ENCODE data around the gene RAG1.
"Not testable (repeated sequence)": the region's sequence is repeated elsewhere in the genome, so short reads cannot be mapped to it uniquely, and the experiment has no call there.

The RAG1 gene

DNA sequence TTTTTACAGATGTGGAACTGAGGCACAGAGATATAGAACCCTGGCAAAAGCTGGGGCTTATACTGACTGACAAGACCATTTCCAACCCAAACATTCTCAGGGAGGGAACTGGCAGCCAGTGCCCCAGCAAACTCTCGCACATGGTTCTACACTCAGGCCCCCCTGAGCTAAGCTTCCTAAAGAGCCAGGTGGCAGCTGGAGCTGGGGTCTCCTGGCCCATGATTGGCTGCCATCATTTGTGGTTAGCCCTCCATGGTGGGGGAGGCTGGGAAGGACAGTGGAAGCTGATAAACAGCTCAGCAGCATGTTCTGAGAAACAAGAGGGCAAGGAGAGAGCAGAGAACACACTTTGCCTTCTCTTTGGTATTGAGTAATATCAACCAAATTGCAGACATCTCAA lies at the start of gene RAG1:
Gene RAG1, plus strand, starts transcription at position 314 of the 400 bp plus-strand sequence. CDS start 5,298 bp downstream, outside the sequence.
- DNase-seq (ENCODE audit: low spot score): no peak

DNA sequence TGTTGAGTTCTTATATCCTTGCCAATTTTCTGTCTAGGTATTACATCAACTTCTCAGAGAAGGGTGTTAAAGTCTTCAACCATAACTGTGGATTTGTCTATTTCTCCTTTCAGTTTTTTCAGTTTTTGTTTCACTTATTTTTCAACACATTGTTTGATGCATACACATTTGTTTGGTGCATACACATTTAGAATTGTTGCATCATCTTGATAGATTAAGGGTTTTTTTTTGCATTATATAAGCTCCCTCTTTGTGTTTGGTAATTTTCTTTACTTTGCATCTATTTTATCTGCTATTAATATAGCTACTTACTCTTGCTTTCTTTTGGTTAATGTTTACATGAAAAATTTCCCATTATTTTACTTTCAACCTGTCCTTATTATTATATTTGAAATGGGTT lies 37.0 kb upstream of the RAG1 start:
- DNase-seq (ENCODE audit: low spot score): no peak

DNA sequence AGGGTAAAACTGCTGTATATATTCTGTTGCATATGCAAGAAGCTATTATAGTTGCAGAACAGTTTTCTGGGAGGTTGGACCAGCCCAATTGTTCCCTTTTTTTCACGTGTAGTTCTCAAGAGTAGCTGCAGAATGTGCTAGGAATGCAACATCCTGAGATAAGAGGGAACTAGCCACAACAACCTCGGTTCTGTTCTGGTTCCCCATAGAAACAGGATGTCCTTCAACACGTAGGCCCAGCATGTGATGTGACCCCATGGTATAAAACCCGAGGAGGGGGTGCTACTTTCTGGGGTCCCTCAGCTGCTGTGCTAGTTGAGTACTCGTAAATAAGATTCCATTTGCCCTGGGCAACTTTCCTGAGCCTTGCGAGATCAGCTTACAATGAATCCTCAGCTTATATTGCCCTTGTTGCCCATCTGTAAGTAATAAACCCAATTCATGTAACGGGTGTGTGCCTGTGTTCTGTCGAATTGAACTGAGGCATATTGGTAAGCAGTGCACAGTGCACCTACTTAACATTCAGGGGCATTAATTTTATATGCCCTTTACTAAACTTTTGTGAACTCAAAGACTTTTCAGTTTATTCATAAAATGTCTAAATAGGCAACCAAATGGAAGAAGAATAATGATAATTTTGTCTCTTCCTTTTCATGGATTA lies 34.7 kb upstream of the RAG1 start:
- DNase-seq (ENCODE audit: low spot score): no peak

DNA sequence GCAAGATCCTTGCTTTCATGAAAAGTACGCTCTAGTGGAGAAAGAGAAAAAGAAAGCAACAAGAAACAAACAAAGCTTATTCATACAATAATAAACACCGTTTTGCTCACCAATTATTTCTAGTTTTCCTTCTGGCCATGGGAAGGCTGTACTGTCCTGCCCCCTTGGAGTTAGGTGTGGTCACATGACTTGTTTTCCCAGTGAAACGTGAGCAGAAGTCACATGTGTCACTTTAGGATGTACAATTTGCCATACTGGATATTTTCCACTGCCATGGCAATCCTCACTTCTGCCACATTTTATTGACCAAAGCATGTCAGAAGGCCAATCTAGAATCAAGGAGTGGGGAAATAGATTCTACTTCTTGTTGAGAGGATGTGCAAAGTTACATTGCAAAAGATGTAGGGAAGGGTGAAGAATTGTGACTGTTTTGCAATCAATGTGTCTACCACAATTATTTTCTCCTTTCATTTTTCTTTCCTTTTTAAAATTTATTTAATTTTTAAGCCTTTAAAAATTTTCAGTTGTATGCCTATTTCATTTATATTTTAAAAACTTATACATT lies 33.4 kb upstream of the RAG1 start:
- no peak for DNase-seq (ENCODE audit: low spot score)

DNA sequence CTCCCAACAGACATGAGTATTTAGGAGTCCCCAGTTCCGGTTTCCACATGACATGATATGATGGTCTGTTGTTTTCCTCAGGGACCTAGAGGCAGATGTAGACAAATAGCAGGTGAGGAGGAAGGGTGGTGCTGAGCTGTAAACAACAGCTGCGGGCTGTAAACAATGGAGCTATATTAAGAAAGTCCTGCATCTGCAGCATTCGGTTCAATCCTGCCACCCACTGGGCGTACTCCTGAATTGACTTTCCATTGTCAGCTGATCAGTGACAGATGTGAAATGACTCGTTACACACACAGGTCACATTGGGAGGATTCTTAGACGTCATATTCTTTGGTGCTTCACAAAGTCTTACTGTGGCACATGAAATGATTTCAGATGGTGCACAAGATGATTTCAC lies 26.8 kb upstream of the RAG1 start:
- DNase-seq (ENCODE audit: low spot score): no peak

DNA sequence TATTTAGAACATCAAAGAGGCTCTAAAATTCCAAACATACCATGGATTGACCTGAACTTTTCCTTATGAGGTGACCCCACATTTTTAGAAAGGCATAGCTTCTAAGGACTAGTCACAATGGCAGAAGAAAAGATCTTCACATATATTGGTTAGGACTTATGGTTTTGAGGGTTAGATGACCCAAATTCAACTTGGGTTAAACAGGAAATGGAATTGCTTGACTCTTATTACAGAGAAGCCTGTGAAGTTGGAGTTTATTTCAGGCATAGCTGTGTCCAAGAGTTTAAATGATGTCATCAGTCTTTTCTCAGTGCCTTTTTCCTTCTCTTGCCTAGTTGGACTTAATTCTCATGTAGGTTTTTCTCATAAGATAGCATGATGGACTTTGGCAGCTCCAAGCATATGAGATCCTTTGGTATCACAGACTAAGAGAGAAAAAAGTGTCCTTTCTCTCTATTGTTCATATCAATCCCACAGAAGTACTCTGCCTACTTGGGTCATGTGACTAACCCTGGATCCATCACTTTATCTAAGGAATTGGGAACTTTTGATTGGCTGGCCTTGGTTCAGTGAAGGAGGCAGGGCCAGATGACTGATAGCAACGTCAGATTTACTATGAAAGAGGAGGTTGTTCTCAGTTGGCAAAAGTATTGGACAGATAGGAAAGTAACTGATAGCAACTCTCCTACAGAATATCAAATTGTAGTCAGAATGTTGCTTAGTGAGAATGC lies 17.3 kb upstream of the RAG1 start:
- DNase-seq (ENCODE audit: low spot score): no peak

DNA sequence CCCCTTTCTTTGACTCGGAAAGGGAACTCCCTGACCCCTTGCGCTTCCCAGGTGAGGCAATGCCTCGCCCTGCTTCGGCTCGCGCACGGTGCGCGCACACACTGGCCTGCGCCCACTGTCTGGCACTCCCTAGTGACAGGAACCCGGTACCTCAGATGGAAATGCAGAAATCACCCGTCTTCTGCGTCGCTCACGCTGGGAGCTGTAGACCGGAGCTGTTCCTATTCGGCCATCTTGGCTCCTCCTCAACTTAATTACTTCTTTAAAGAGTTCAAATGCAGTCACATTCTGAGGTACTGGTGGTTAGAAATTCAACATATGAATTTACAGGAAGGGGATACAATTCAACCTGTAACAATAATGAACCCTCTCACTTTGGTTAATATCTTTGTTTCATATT lies 10.4 kb upstream of the RAG1 start:
- DNase-seq (ENCODE audit: low spot score): not testable (repeated sequence)

DNA sequence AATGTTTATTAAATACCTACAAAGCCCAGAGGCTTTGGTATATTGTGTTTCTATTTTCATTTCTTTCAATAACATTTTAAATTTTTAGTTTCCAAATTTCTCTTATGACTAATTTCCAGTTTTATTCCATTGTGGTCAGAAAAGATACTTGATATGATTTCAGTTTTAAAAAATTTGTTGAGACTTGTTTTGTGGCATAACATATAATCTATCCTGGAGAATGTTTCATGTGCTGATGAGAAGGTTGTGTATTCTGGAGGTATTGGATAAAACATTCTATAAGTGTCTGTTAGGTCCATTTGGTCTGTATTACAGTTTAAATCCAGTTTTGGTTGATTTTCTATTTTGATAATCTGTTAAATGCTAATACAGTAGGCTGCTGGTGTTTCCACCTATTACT lies 9.8 kb upstream of the RAG1 start:
- no peak for DNase-seq (ENCODE audit: low spot score)

DNA sequence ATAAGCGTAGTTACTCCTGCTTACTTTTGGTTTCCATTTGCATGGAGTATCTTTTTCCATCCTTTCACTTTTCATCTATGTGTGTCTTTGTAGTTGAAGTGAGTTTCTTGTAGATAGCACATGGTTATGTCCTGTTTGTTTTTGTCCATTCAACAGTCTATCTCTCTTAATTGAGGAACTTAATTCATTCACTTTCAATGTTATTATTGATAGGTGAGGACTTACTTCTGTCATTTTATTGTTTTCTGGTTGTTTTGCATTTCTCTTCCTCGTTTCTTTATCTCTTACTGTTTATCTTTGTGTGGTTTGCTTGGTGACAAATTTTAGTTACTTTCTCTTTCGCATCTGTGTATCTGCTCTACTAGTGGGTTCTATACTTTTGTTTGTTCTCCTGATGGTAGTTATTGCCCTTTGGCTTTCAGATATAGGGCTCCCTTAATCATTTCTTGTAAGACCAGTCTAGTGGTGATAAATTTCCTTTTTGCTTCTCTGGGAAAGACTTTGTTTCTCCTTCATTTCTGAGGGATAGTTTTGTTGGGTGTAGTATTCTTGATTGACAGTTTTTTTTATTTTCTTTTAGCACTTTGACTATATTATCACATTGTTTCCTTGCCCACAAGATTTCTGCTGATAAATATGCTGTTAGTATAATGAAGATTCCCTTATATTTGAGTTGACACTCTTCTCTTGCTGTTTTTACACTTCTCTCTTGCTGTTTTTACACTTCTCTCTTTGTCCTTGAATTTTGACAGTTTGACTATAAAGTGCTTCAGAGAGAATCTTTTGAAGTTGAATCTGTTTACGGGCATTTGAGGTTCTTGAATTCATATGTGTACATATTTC lies 9.0 kb upstream of the RAG1 start:
- DNase-seq (ENCODE audit: low spot score): no peak

DNA sequence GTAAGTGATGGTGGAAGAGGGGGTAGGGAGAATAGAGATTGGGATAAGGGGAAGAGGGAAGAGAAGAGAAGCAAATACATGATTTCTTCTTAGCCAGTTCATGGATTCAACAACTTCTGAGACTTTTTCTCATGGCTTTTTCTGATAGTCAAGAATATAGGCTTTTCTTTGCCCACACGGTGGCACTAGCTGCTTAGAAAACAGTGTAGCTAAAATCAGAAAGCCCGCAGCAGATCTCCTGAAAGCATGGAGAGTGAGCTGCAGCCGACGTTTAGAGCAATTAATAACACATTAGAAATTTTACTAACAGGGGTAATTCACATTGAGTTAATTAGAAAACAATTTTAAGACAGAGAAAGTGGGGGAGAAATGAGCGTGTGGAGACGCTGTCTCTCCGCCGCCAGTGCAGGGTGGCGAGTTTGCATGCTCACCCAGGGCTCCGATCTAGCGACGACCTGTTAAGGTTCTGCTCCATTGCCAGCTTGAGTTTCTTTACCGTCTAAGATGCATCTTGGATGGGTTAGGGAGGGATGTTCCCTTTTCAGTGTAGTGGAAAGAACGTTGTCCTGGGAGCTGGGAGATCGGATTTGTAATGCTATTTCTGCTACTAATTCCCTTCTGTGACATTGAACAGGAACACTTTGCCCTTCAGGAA lies 3.3 kb upstream of the RAG1 start:
- DNase-seq (ENCODE audit: low spot score): peak; percentile 23

DNA sequence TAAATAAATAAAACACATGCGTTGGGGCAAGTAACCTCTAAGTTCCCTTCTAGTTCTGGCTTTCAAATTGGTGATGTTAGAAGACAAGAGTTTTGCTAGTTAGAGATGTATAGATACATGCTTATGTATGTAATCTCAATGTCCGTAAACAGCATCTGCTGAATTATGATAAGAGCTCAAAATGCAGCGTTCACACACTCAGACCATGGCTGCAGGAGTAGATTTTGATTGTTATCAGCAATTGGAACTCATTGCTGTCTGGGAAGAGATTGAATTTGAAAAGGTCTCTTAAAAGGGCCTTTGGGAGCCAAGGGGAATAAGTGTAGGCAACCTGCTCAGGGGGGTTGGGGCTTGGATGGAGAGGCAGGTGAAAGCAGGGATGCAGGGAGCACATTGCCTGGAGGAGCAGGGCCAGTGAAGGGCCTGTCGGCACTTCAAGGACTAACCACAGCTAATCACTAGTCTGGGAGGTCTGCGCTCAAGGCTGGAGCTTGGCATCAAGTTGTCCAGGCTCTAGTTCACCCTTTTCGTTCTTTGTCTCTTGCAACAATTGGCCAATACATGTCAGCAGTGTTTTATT lies 2.7 kb upstream of the RAG1 start:
- no peak for DNase-seq (ENCODE audit: low spot score)

DNA sequence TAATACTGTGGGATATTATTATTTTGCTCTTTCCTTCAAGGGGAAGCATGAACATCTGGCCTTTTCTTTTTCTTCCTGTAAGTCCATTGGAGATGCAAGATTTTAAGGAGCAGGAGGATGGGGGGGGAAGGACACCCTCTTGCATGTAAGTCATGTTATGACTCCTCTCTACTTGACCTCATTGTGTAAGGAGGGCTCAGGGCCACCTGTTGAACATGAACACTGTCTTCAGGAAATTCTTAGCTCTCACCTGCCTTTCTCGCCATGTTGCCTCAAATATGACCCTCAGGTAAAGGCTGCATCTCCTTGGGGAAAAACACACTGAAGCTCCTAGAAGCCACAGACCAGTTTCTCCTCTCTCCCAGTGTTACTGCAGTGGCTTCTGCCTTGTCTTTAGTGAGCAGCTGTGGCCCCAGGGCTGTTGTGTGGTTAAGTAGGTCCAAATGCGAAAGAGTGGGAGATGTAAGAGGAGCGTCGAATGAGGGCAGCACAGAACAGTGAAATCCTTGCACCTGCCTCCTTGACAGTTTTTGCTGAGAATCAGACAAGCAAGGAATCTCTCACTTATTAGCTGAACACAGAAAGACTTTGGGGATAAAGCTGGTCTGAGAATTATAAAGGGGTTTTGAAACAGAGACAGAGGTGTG lies 1.3 kb upstream of the RAG1 start:
- no peak for DNase-seq (ENCODE audit: low spot score)

DNA sequence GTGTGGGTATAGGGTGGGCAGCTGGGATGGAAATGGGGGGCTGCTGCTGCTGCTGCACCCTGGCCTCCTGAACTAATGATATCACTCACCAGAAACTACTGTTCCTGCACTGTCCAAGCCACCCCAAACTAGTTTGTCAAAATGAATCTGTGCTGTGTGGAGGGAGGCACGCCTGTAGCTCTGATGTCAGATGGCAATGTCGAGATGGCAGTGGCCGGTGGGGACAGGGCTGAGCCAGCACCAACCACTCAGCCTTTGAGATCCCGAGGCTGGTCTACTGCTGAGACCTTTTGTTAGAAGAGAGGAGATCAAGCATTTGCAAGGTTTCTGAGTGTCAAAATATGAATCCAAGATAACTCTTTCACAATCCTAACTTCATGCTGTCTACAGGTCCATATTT lies 1.3 kb downstream of the RAG1 start:
- no peak for DNase-seq (ENCODE audit: low spot score)

DNA sequence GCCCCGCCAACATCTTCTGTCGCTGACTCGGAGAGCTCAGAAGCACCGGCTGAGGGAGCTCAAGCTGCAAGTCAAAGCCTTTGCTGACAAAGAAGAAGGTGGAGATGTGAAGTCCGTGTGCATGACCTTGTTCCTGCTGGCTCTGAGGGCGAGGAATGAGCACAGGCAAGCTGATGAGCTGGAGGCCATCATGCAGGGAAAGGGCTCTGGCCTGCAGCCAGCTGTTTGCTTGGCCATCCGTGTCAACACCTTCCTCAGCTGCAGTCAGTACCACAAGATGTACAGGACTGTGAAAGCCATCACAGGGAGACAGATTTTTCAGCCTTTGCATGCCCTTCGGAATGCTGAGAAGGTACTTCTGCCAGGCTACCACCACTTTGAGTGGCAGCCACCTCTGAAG lies 6.7 kb downstream of the RAG1 start:
- DNase-seq (ENCODE audit: low spot score): no peak

DNA sequence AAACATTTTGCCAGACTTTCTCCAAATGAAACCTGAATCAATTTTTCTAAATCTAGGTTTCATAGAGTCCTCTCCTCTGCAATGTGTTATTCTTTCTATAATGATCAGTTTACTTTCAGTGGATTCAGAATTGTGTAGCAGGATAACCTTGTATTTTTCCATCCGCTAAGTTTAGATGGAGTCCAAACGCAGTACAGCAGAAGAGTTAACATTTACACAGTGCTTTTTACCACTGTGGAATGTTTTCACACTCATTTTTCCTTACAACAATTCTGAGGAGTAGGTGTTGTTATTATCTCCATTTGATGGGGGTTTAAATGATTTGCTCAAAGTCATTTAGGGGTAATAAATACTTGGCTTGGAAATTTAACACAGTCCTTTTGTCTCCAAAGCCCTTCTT lies 9.6 kb downstream of the RAG1 start:
- no peak for DNase-seq (ENCODE audit: low spot score)

DNA sequence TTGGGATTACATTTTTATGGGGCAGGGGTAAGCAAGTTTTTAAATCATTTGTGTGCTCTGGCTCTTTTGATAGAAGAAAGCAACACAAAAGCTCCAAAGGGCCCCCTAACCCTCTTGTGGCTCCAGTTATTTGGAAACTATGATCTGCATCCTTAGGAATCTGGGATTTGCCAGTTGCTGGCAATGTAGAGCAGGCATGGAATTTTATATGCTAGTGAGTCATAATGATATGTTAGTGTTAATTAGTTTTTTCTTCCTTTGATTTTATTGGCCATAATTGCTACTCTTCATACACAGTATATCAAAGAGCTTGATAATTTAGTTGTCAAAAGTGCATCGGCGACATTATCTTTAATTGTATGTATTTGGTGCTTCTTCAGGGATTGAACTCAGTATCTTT lies 10.1 kb downstream of the RAG1 start:
- DNase-seq (ENCODE audit: low spot score): no peak

DNA sequence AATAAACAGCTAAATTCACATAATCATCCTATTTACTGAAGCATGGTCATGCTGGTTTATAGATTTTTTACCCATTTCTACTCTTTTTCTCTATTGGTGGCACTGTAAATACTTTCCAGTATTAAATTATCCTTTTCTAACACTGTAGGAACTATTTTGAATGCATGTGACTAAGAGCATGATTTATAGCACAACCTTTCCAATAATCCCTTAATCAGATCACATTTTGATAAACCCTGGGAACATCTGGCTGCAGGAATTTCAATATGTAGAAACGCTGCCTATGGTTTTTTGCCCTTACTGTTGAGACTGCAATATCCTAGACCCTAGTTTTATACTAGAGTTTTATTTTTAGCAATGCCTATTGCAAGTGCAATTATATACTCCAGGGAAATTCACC lies 10.7 kb downstream of the RAG1 start:
- no peak for DNase-seq (ENCODE audit: low spot score)

DNA sequence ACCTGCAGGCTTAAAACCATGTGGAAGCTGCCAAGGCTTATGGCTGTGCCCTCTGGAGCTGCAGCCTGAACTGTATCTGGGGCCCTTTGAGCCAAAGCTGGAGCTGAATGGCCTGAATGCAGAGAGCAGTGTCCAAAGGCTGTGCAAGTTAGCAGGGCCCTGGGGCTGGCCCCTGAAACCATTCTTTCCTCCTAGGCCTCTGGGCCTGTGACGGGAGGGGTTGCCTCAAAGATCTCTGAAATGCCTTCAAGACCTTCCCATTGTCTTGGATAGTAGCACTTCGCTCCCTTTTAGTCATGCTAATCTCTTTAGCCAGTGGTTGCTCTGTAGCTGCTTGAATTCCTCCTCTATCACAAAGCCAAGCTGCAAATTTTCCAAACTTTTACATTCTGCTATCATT lies 13.7 kb downstream of the RAG1 start:
- no peak for DNase-seq (ENCODE audit: low spot score)

DNA sequence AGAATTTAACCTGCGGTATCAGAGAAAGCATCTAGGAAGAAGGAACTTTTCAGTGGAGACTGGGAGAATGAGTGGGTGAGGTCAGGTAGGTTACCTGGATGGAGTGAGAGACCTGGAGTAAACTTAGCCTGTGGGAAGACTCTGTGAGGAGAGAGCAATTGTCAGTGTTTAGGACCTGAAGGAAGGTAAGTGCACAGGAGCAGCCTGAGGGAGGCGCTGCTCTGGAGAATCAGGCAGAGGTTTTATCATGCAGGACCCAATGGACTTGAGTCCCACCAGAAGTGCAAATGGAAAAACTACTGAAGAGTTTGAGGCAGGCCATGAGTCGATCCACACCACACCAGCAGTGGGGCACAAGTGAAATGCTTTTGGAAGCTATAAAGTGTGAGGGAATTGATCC lies 15.9 kb downstream of the RAG1 start:
- no peak for DNase-seq (ENCODE audit: low spot score)

DNA sequence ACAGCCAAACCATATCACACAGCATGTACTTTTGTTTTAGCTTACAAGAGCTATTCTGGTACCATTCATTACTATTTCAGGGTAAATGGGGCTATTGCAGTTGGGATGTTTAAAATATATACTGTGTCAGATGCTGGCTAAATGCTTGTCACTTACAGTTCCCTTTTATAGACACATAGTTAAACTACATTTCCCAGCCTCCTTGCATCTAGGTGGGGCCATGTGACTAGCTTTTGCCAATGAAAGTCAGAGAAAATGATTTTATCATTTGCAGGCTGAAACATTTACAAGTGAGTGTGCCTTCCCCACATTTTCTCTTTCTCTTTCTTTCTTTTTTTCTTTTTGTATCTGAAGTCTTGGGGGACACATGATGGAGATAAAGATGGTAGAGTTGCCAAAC lies 18.7 kb downstream of the RAG1 start:
- no peak for DNase-seq (ENCODE audit: low spot score)

DNA sequence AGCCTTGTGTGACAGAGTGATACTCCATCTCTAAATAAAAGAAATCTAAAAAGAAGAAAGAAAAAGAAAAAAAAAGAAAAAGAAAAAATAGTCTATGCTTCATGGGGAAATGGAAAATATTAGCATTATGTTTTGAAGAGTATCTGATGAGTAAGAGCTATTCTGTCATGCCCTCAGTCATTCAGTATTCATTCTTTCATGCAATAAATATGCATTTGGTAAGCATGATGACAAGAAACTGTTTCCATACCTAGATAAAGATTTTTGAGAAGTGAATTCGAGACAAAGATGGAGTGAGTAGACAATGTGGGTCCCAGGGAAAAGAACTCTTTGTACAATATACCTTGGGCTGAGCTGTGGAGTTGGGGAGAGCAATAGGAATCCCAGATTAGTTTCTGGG lies 20.3 kb downstream of the RAG1 start:
- DNase-seq (ENCODE audit: low spot score): no peak
